K562 treated with DMSO at 1 percent for 24 hours (cell line): Measurements from ENCODE around the gene CASP9. TPM values are rescaled to one million over a fixed set of nuclear protein-coding genes. Genes with fewer than 3 reads are reported as not detected.

Source experiments
- total RNA-seq: library from RNA; unstranded; fragments of 300-600 nt; gene quantifications from 2 replicates; pipeline ENCODE4 v1.2.3, GENCODE V29; 2022; ENCODE audit warnings: low read depth; ENCODE audit not compliant: insufficient read depth

Gene CASP9
- 43.0 and 50.4 TPM in 2 replicates for total RNA-seq

GRCh38 chr1:15524021-15524282 lies at the start of gene CASP9:
Gene CASP9 (minus strand): TSS chr1:15524215. CDS start chr1:15524200, 15 bp downstream.

GRCh38 chr1:15526490-15527339 lies 2.7 kb upstream of the CASP9 start, which contains the start of gene DNAJC16:
Gene DNAJC16 (plus strand): TSS chr1:15526848. CDS start chr1:15529106, 2,258 bp downstream.

GRCh38 chr1:15475752-15476314 lies 48.2 kb downstream of the CASP9 start, which contains the start of gene CELA2B:
Gene CELA2B (plus strand): TSS chr1:15476104. CDS start chr1:15476126, 22 bp downstream.

DNA sequence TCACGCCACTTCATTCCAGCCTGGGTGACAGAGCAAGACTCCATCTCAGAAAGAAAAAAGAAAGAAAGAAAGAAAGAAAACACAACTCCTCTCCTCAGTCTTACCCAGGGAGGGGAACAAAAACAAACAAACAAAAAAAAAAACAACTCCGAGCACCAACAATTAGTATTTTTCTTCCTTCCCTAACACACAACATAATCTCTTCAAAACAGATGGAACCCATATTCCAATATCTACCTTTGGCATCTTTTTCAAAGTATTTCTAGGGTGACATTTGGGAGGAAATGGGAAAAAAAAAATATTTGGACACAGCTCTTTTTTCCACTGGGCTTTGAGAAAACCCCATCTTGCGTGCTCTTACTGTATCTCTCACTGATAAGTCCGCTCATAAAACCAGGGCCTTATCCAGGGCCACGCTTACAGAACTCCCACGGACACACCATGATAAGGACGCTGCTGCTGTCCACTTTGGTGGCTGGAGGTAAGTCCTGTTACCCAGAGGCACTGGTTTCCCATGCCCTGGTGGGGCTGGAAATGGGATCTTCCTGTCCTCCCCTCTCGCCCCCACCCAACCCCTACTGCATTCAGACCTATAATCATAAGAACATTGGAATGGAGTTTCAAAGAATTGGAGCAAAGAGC lies 67.6 kb downstream of the CASP9 start, which contains the start of gene CELA2A:
TSS of gene CELA2A (plus strand) at position 420 of the 642 bp plus-strand sequence. CDS start at position 442, 22 bp downstream.

Other genes starting within 250 kb of the CASP9 start
- gene EFHD2, start 114.3 kb downstream of the CASP9 start, total RNA-seq: 80.4 and 82.7 TPM in 2 replicates
- not detected in 2 replicates for gene CTRC, start 85.8 kb downstream of the CASP9 start, total RNA-seq
- gene CELA2A, start 67.5 kb downstream of the CASP9 start, total RNA-seq: not detected in 2 replicates
- 0.49 TPM in 1 of 2 replicates, not detected in the other for gene CELA2B, start 48.1 kb downstream of the CASP9 start, total RNA-seq
- 5.1 and 5.2 TPM in 2 replicates for gene DNAJC16, start 2.6 kb upstream of the CASP9 start, total RNA-seq
- gene AGMAT, start 60.8 kb upstream of the CASP9 start, total RNA-seq: not detected in 2 replicates
- 10.9 and 11.0 TPM in 2 replicates for gene DDI2, start 93.2 kb upstream of the CASP9 start, total RNA-seq
- 100 and 109 TPM in 2 replicates for gene PLEKHM2, start 160.1 kb upstream of the CASP9 start, total RNA-seq
- gene SLC25A34, start 212.0 kb upstream of the CASP9 start, total RNA-seq: 1.3 and 2.9 TPM in 2 replicates
- gene TMEM82, start 218.3 kb upstream of the CASP9 start, total RNA-seq: not detected in 2 replicates
- 0.35 TPM in 1 of 2 replicates, not detected in the other for gene FBLIM1, start 234.6 kb upstream of the CASP9 start, total RNA-seq